PFSK-1 (cell line): ENCODE results near the gene EML1.

Experiments used
- POLR2AphosphoS5 ChIP-seq: IDR thresholded peaks from 2 replicates; pipeline ENCODE4 v1.6.1; 2012; ENCODE audit warnings: low read depth, mild to moderate bottlenecking, control low read depth, low read length, moderate library complexity
- SIN3A ChIP-seq: IDR thresholded peaks from 2 replicates; pipeline ENCODE4 v1.6.1; 2012; ENCODE audit warnings: mild to moderate bottlenecking, low read length, moderate library complexity, borderline replicate concordance; ENCODE audit not compliant: insufficient read depth
- TAF1 ChIP-seq: IDR thresholded peaks from 2 replicates; pipeline ENCODE4 v1.6.1; 2012; ENCODE audit warnings: low read length, control low read depth, borderline replicate concordance; ENCODE audit not compliant: insufficient read depth

GRCh38 chr14:99824776-99825175 lies 31.6 kb downstream of the EML1 start:
- TF ChIP-seq POLR2AphosphoS5 = no peak
- TF ChIP-seq TAF1 = no peak
- TF ChIP-seq SIN3A = no peak
